ENCODE measurements around the gene ZNF385A. TPM values are rescaled to one million over a fixed set of nuclear protein-coding genes. Genes with fewer than 3 reads are reported as not detected.

ZNF385A gene
- total and polyA plus RNA-seq, 2 of the 8 experiments (the other 6 are each of a cell fraction or from before 2014, with no cell fraction given), result 5.2 to 14.3 TPM

DNA sequence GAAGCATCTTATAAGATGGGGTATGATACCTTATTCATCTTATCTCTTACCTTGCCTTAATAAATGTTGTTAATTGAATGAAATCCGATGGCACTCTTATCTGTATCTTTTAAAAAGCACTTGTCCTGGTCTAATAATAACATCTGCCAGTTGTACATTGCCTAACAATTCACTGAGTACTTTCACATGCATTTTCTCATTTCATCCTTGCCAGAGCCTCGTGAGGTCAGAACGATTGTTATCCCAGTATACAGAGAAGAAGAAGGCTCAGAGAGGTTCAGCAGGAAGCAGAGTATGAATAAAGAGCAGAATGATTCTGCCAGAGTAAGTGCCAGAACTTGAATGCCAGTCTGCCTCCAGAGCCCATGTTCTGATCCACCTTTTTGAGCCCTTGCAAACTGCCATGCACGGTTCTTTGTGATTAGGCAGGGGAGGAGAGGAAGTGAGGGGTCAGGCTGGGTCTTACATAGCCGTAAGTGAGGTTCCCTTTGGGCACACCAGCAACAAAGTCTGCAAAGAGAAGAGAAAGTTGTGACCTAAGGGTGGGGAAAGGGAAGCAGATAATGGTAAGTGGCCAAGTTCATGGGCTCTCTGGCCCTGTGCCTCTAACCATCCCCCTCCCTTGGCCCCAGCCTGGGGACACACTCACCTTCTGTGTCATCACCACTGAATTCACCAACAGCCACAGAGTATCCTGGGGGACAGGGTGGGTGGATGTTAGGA lies 22.8 kb upstream of the ZNF385A start:
- Histone ChIP-seq H2AFZ (ENCODE audit: low read length) (no peak overlapping the region), H2BK15ac (ENCODE audit: low read length) (no peak overlapping the region), H4K20me1 (replicated peaks in 1 of 2; ENCODE audit: control insufficient read depth in 1 of 2, insufficient read depth in 2 of 2, low read length in 2 of 2) (peaks cover 2% of the 10 kb centered on the region in 2 experiments), H3K79me1 (ENCODE audit: low read depth, low read length) (peaks cover 2% of the 10 kb centered on the region; the same call in 1 of the 2 replicates), H2AK5ac (ENCODE audit: low read depth, low read length) (no peak overlapping the region), H3K4me2 (ENCODE audit: insufficient read depth in 1 of 2, low read depth in 2 of 2, low read length in 2 of 2) (no peak overlapping the region), H2BK20ac (ENCODE audit: low read length) (no peak overlapping the region), H3K36me3 (ENCODE audit: control insufficient read depth in 2 of 4, insufficient read depth in 4 of 4, low read length in 3 of 4) (peaks cover 0 to 7% (median 3%) of the 10 kb centered on the region in 4 experiments; a peak in 4 of 8 replicates), H4K91ac (replicated peaks; ENCODE audit: insufficient read length, low read length) (no peak overlapping the region), H4K8ac (ENCODE audit: extremely low read depth, insufficient read depth, low read length) (no peak overlapping the region), H2BK5ac (ENCODE audit: low read depth, low read length) (no peak overlapping the region), H3K14ac (ENCODE audit: insufficient read length) (no peak overlapping the region), H3K9ac (replicated peaks in 1 of 4; ENCODE audit: extremely low read depth in 1 of 4, low read depth in 3 of 4, low read length in 3 of 4) (no peak overlapping the region), H3K79me2 (ENCODE audit: control insufficient read depth in 1 of 2, insufficient read depth in 2 of 2, low read length in 2 of 2) (no peaks in the 10 kb centered on the region), H3K4me1 (replicated peaks in 1 of 4; ENCODE audit: control insufficient read depth in 3 of 4, insufficient read depth in 4 of 4, low read length in 3 of 4) (peaks cover 0 to 7% (median under 1%) of the 10 kb centered on the region in 4 experiments; a peak in 3 of 7 replicates), H3K23me2 (ENCODE audit: low read depth, low read length) (no peaks in the 10 kb centered on the region), H2BK120ac (replicated peaks; ENCODE audit: low read depth, low read length) (no peak overlapping the region), H3K23ac (ENCODE audit: insufficient read length) (no peak overlapping the region), H2BK12ac (ENCODE audit: low read depth, low read length) (no peak overlapping the region), H3K27ac (ENCODE audit: low read depth, low read length) (no peak overlapping the region), H3K4ac (replicated peaks; ENCODE audit: insufficient read length, low read depth, low read length) (no peak overlapping the region), H3K56ac (replicated peaks; ENCODE audit: insufficient read length, low read depth, low read length) (no peak overlapping the region), H3K4me3 (ENCODE audit: extremely low read depth in 1 of 4, insufficient read depth in 2 of 4, low read depth in 3 of 4, low read length in 4 of 4) (no peak overlapping the region), H3K27me3 (replicated peaks in 1 of 4; ENCODE audit: control insufficient read depth in 3 of 4, extremely low read depth in 1 of 4, insufficient read depth in 3 of 4, low read length in 3 of 4) (no peaks in the 10 kb centered on the region), H4K5ac (ENCODE audit: insufficient read length, low read depth, low read length) (no peak overlapping the region), H3K9me3 (ENCODE audit: insufficient read depth in 2 of 2, low read depth in 1 of 2, low read length in 1 of 2) (no peaks in the 10 kb centered on the region), H3K18ac (ENCODE audit: extremely low read depth, low read length) (no peak overlapping the region)
- FAIRE-seq (no peak), DNase-seq (ENCODE audit: low read depth in 1 of 2, low spot score in 2 of 2) (no peak)
- ChIA-PET CTCF (ENCODE audit: partially characterized antibody) (interaction anchor here (1.2 to 2.6 kb wide), 3 partner anchors 8 to 32 kb away, joined by 3 to 23 read pairs (median 13); no protein-coding TSS in a partner anchor), POLR2A (ENCODE audit: partially characterized antibody) (no interaction called here)
- TF ChIP-seq SP4 (IDR thresholded peaks at IDR 0.05; ENCODE audit: low read length), result no peak
- no peak for TF ChIP-seq RAD21 (IDR thresholded peaks at IDR 0.05 in 1 of 2, conservative IDR thresholded peaks at IDR 0.05 in 1 of 2; ENCODE audit: low read depth in 2 of 2, low read length in 2 of 2)
- TF ChIP-seq ZNF274 (IDR thresholded peaks at IDR 0.05; ENCODE audit: borderline replicate concordance, extremely low read depth, low read length), result no peak
- TF ChIP-seq YY1 (IDR thresholded peaks at IDR 0.05; ENCODE audit: low read depth, low read length), result no peak
- no peak for TF ChIP-seq CHD1 (IDR thresholded peaks at IDR 0.05; ENCODE audit: low read depth, low read length)
- no peak for TF ChIP-seq BCL11A (IDR thresholded peaks at IDR 0.05; ENCODE audit: low read depth in 2 of 2, low read length in 2 of 2)
- no peak for TF ChIP-seq GABPA (IDR thresholded peaks at IDR 0.05; ENCODE audit: borderline replicate concordance, insufficient read depth, low read length)
- WGBS, 2 experiments (ENCODE audit: extremely low coverage in 1 of 2, insufficient coverage in 1 of 2, insufficient read length in 1 of 2, insufficient replicate concordance in 2 of 2, low coverage in 1 of 2, low lambda C conversion rate in 2 of 2, missing lambda C conversion rate in 1 of 2), result 89% methylated on average over 5 of the region's 5 CpGs; no CpG with 5 or more reads in 1 of the 2 experiments
